ENCODE results near the gene CAMK2G. TPM values are rescaled to one million over a fixed set of nuclear protein-coding genes. Genes with fewer than 3 reads are reported as not detected.
A peak's percentile ranks its signal among the peaks of the same experiment; 100 is the strongest.
"Not testable (repeated sequence)": the region's sequence is repeated elsewhere in the genome, so short reads cannot be mapped to it uniquely, and the experiment has no call there.

The CAMK2G gene
- total RNA-seq, 4 donors from 2014 or later = 34.7 to 159 (median 110) TPM

GRCh38 chr10:73899423-73899822, 25.1 kb upstream of the CAMK2G start:
- H3K4me1 ChIP-seq = peaks cover 0 to 4% (median 1%) of the 10 kb centered on the region in 4 donors
- H3K4me3 ChIP-seq = no peak overlapping the region
- DNase-seq = no peak
- H3K27me3 ChIP-seq = no peaks in the 10 kb centered on the region
- TF ChIP-seq POLR2A (IDR thresholded peaks at IDR 0.05) (no peak), CTCF (IDR thresholded peaks at IDR 0.05) (no peak)
- no peak overlapping the region for H3K27ac ChIP-seq
- no peaks in the 10 kb centered on the region for H3K9me3 ChIP-seq
- H3K36me3 ChIP-seq = no peaks in the 10 kb centered on the region

GRCh38 chr10:73898730-73899410, 24.5 kb upstream of the CAMK2G start:
- H3K4me1 ChIP-seq = peaks cover 0 to 4% (median 1%) of the 10 kb centered on the region in 4 donors
- DNase-seq = no peak
- H3K27ac ChIP-seq = no peak overlapping the region
- no peaks in the 10 kb centered on the region for H3K27me3 ChIP-seq
- no peaks in the 10 kb centered on the region for H3K36me3 ChIP-seq
- no peak overlapping the region for H3K4me3 ChIP-seq
- TF ChIP-seq CTCF (IDR thresholded peaks at IDR 0.05) = no peak
- no peak for TF ChIP-seq POLR2A (IDR thresholded peaks at IDR 0.05)
- H3K9me3 ChIP-seq = no peaks in the 10 kb centered on the region

GRCh38 chr10:73897693-73898092, 23.3 kb upstream of the CAMK2G start:
- no peak for DNase-seq
- Histone ChIP-seq H3K27ac (no peak overlapping the region), H3K4me1 (peaks cover 0 to 4% (median 1%) of the 10 kb centered on the region in 4 donors), H3K4me3 (no peak overlapping the region), H3K36me3 (no peaks in the 10 kb centered on the region), H3K27me3 (no peaks in the 10 kb centered on the region), H3K9me3 (no peaks in the 10 kb centered on the region)
- no peak for TF ChIP-seq CTCF (IDR thresholded peaks at IDR 0.05)
- TF ChIP-seq POLR2A (IDR thresholded peaks at IDR 0.05) = no peak

- H3K4me3 ChIP-seq, H3K4me1 ChIP-seq, H3K27me3 ChIP-seq, DNase-seq, H3K27ac ChIP-seq, H3K36me3 ChIP-seq, H3K9me3 ChIP-seq: not testable (repeated sequence)
Observed at GRCh38 chr10:73895381-73895780, 21.0 kb upstream of the CAMK2G start.

- DNase-seq = peak in 1 of 3 donors; percentile 3
- no peak overlapping the region for H3K4me3 ChIP-seq
- H3K4me1 ChIP-seq = peaks cover 0 to 3% (median 1%) of the 10 kb centered on the region in 4 donors
- TF ChIP-seq CTCF (IDR thresholded peaks at IDR 0.05) (no peak), POLR2A (IDR thresholded peaks at IDR 0.05) (no peak)
- no peaks in the 10 kb centered on the region for H3K9me3 ChIP-seq
- H3K27ac ChIP-seq = no peak overlapping the region
- no peaks in the 10 kb centered on the region for H3K27me3 ChIP-seq
- H3K36me3 ChIP-seq = no peaks in the 10 kb centered on the region
Observed at GRCh38 chr10:73894245-73894971, 20.1 kb upstream of the CAMK2G start.

- Histone ChIP-seq H3K4me3 (no peak overlapping the region), H3K27ac (no peak overlapping the region), H3K36me3 (no peaks in the 10 kb centered on the region), H3K9me3 (no peaks in the 10 kb centered on the region), H3K4me1 (peaks cover 0 to 9% (median 0%) of the 10 kb centered on the region in 4 donors), H3K27me3 (no peaks in the 10 kb centered on the region)
- TF ChIP-seq CTCF (IDR thresholded peaks at IDR 0.05) (no peak), POLR2A (IDR thresholded peaks at IDR 0.05) (no peak)
- peak in 1 of 3 donors; percentile 3 for DNase-seq
Observed at GRCh38 chr10:73893426-73893825, 19.1 kb upstream of the CAMK2G start.

All from Peyer's patch (tissue), 4 donors.